Gastroesophageal sphincter (tissue), 3 donors: Measurements from ENCODE around the gene LAMA5.

Experiments used
- POLR2A ChIP-seq, 2 donors: fragments of 450-650 bp; IDR thresholded peaks; one replicate each; pipeline ENCODE4 v1.6.1; 2017; ENCODE audit warnings: antibody characterized with exemption in 2 of 2, mild to moderate bottlenecking in 2 of 2, moderate library complexity in 1 of 2
- TF ChIP-seq, protein P1 (sequence below), 4 experiments: fragments of 200-600 bp in 2 of 4; fragments of 450-650 bp in 2 of 4; sonication (generic) in 1 of 4; IDR thresholded peaks; one replicate each; pipeline ENCODE4 v1.5.1; 2017 to 2019; ENCODE audit warnings: antibody characterized with exemption in 4 of 4, mild to moderate bottlenecking in 2 of 4, moderate library complexity in 2 of 4

DNA sequence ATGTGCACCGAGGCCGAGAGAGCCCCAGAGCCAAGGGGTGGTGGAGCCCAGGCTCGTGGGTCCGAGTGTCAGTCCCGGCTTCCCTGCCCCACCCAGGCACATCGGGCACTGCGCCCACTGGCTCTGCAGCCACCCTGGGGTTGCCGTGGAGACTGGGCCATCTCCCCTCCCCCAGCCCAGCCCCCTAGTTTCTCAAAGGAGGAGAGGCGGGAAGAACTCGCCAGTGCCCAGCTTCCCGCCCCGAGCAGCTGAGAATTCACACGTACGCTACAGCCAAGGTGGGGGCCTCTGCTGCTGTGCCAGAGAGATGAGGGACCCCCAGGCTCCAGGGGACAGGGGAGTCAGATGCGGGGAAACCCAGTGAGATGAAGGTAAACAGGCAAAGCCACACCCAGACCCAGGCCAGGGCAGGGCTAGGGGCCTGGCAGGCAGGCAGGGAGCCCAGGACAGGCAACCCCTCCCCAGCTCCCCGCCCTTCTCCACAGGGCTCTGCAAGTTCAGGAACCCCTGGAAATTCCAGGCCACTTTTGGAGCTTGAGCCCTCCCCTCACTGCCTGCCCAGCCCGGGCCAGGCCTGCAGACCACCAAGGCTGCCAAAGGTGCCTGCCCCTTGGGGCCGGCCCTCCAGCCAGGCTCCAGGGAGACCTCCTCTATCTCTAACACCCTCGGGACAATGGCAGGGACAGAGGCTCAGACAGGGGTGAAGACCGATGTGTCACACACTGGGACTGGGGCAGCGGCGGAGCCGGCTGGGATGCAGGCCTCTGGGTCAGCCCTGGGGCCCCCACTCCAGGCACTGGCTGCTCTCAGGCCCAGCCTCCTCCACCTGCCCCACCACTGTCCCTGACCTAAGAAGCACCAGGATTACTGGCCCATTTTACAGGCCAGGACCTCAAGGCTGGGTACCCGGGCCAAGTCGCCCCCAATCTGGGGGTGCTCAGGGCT lies 6.0 kb downstream of the LAMA5 start:
- TF ChIP-seq, protein P1, sequence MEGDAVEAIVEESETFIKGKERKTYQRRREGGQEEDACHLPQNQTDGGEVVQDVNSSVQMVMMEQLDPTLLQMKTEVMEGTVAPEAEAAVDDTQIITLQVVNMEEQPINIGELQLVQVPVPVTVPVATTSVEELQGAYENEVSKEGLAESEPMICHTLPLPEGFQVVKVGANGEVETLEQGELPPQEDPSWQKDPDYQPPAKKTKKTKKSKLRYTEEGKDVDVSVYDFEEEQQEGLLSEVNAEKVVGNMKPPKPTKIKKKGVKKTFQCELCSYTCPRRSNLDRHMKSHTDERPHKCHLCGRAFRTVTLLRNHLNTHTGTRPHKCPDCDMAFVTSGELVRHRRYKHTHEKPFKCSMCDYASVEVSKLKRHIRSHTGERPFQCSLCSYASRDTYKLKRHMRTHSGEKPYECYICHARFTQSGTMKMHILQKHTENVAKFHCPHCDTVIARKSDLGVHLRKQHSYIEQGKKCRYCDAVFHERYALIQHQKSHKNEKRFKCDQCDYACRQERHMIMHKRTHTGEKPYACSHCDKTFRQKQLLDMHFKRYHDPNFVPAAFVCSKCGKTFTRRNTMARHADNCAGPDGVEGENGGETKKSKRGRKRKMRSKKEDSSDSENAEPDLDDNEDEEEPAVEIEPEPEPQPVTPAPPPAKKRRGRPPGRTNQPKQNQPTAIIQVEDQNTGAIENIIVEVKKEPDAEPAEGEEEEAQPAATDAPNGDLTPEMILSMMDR (IDR thresholded peaks at IDR 0.05), result no peak
- TF ChIP-seq POLR2A (IDR thresholded peaks at IDR 0.05), result no peak
